AG04449 (cell line): Measurements from ENCODE around the gene LIMK1.

ENCODE experiments used
- CTCF ChIA-PET: fragments of 350-600 bp; formaldehyde crosslinking; extraction: SDS; loops from one replicate; lab custom pipeline; 2021; ENCODE audit warnings: antibody characterized with exemption; lab: Yijun Ruan, JAX
- POLR2A ChIA-PET: fragments of 400-600, 350-600 bp; formaldehyde crosslinking; extraction: SDS; loops from one replicate; lab custom pipeline; 2020; ENCODE audit warnings: antibody characterized with exemption, inconsistent platforms; lab: Yijun Ruan, JAX
- DNase-seq: peaks from one replicate; pipeline ENCODE4 v3.0.0-alpha.2; 2010; ENCODE audit warnings: low read depth, low spot score
- H3K4me3 ChIP-seq: 2 replicates; pipeline ENCODE4 v1.5.1; 2011; ENCODE audit warnings: low read depth, mild to moderate bottlenecking, control low read depth, low read length
- CTCF ChIP-seq: IDR thresholded peaks from one replicate; pipeline ENCODE4 v1.5.1; 2011; ENCODE audit warnings: mild to moderate bottlenecking, moderate library complexity, low read length, control low read depth, inconsistent platforms; ENCODE audit not compliant: insufficient read depth; ENCODE audit errors: missing control alignments

LIMK1 gene

DNA sequence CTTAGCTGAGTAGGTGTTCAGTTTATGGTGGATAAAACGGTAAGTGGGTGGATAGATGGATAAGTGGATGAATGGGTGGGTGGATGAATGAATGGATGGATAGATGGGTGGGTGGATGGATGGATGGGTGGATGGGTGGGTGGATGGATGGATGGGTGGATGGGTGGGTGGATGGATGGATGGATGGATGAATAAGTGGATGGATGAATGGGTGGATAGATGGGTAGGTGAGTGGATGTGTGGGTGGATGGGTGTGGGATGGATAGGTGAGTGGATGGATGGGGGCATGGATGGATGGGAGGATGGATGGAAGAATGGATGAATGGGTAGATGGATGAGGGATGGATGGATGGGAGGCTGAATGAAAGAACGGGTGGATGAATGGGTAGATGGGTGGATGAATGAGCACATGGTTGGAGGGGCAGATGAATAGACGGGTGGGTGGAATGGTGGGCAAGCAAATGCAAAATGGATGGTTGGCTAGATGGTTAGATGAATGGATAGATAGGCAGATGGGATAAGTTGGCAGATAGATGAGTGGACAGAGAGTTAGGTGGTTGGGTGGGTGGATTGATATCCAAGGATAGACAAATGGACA is 29.9 kb upstream of the LIMK1 start:
- ChIA-PET CTCF (interaction anchor here (1.0 to 1.7 kb wide), 4 partner anchors 15 to 347 kb away, joined by 3 to 9 read pairs (median 4); no protein-coding TSS in a partner anchor), POLR2A (no interaction called here)
- no peak for TF ChIP-seq CTCF
- no peak overlapping the region for H3K4me3 ChIP-seq
- DNase-seq: no peak

DNA sequence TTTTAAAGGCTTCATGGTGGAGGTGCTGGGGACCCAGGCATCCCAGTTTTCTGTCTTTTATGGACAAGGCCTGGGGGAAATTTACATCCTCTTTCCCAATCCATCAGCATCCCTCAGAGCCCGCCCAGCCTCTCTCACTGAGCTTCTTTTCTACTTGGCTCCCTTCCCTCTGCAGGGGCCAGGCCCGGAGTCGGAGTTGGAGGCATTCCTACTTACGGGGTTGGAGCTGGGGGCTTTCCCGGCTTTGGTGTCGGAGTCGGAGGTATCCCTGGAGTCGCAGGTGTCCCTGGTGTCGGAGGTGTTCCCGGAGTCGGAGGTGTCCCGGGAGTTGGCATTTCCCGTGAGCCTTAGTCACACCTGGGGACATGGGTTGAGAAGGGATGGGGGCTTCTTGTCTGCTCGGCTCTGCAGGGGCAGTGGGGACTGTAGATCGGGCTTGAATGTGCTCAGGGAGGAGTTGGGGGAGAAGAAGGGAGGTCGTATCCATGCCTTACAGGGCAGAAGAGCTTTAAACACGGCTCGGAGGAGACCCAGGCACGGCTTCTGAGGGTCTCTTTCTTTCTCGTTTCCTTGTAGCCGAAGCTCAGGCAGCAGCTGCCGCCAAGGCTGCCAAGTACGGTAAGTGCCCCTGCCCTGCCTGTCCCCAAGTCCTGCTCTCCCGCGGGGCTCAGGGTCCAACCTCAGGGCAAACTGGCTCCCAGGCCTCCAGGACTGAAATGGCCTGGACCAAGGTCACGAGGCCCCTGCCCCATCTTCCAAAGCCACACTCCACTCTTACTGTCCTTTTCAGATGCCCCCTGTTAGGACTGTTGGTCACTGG is 27.3 kb upstream of the LIMK1 start:
- DNase-seq: no peak
- no peak overlapping the region for H3K4me3 ChIP-seq
- ChIA-PET POLR2A (no interaction called here), CTCF (interaction anchor here (1.1 to 6.4 kb wide), 3 partner anchors 13 to 129 kb away, joined by 3 to 48 read pairs (median 7); no protein-coding TSS in a partner anchor)
- TF ChIP-seq CTCF: no peak

DNA sequence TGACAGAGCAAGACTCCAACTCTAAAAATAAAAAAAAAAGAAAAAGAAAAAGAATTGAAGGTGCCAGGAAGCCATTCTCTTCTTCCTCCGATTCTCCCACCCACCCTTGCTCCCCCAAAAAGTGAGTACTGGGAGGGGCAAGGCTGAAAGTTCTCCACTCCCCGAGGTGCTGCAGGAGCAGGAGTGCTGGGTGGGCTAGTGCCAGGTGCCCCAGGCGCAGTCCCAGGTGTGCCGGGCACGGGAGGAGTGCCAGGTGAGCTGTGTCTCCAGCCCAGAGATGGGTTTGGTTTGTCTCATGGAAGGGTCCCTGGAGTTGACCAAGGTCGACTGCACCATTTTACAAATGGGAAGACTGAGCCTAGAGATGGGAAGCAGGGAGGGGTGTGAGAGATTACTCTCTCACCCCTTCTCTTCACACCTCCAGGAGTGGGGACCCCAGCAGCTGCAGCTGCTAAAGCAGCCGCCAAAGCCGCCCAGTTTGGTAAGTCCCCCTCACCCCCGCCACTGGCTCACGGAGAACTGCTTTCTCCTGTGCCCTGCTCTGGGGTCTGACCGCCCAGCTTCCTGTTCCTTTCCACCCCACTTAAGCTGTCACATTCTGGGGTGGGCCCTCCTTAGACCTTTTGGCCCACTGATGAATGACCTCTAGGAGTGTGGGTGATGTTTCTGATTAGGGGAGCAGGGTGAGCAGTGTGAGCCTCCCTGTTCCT is 26.2 kb upstream of the LIMK1 start:
- ChIA-PET CTCF (interaction anchor here (1.1 to 6.4 kb wide), 3 partner anchors 12 to 203 kb away, joined by 3 to 48 read pairs (median 19); no protein-coding TSS in a partner anchor), POLR2A (no interaction called here)
- H3K4me3 ChIP-seq: no peak overlapping the region
- TF ChIP-seq CTCF: no peak
- no peak for DNase-seq

GRCh38 chr7:74057987-74058386 is 25.6 kb upstream of the LIMK1 start:
- no peak overlapping the region for H3K4me3 ChIP-seq
- no peak for DNase-seq
- ChIA-PET CTCF (interaction anchor here (1.1 to 6.4 kb wide), 3 partner anchors 11 to 203 kb away, joined by 3 to 48 read pairs (median 19); no protein-coding TSS in a partner anchor), POLR2A (no interaction called here)
- TF ChIP-seq CTCF: no peak

- ChIA-PET CTCF (interaction anchor here (1.0 to 6.4 kb wide), 3 partner anchors 10 to 343 kb away, joined by 4 to 48 read pairs (median 19); no protein-coding TSS in a partner anchor), POLR2A (no interaction called here)
- H3K4me3 ChIP-seq: no peak overlapping the region
- TF ChIP-seq CTCF: no peak
- DNase-seq: no peak
Measured at GRCh38 chr7:74058486-74058885, 25.1 kb upstream of the LIMK1 start.
